Mucosa of descending colon (tissue), 3 donors: ENCODE measurements around the gene QPCTL. TPM values are rescaled to one million over a fixed set of nuclear protein-coding genes. Genes with fewer than 3 reads are reported as not detected.
A peak's percentile ranks its signal among the peaks of the same experiment; 100 is the strongest.

Source experiments
- ATAC-seq: fragments of 200-7000 bp; cut with Tn5 transposase; one replicate; pipeline ENCODE4 v1.9.1; 2020; ENCODE audit warnings: mild to moderate bottlenecking, moderate library complexity
- DNase-seq, 3 donors: peaks; one replicate each; pipeline ENCODE4 v3.0.0-alpha.2; 2020
- H3K36me3 ChIP-seq: fragments of 200-600 bp; one replicate; pipeline ENCODE4 v1.8.0; 2021; ENCODE audit warnings: low read depth, mild to moderate bottlenecking
- H3K4me1 ChIP-seq: fragments of 200-600 bp; one replicate; pipeline ENCODE4 v1.8.0; 2021; ENCODE audit warnings: low read depth, mild to moderate bottlenecking
- H3K4me3 ChIP-seq: fragments of 200-600 bp; one replicate; pipeline ENCODE4 v1.8.0; 2021; ENCODE audit warnings: mild to moderate bottlenecking
- H3K9me3 ChIP-seq: fragments of 200-600 bp; one replicate; pipeline ENCODE4 v1.8.0; 2021; ENCODE audit warnings: mild to moderate bottlenecking
- intact Hi-C, 2 donors: fragments of 100-400 bp; cut with DNase I in 1 of 2; cut with micrococcal nuclease in 1 of 2; formaldehyde crosslinking; loops; one replicate each; pipeline versions ENCODE4 v1.11.0 to v1.11.1; 2022; cut with DNase I, micrococcal nuclease
- total RNA-seq, 3 donors: library from RNA; stranded (reverse); fragmentation: NEBNext Ultra II Directional in 2 of 3; extraction: Animal tissue kit (Norgen Biotek cat#: 25700) in 2 of 3; gene quantifications; one replicate each; pipeline versions ENCODE4 v1.2.1 to v1.2.4, GENCODE V29; 2021 to 2023
- TF ChIP-seq, protein P1 (sequence below): fragments of 200-600 bp; IDR thresholded peaks from one replicate; pipeline ENCODE4 v1.8.0; 2022; ENCODE audit warnings: antibody characterized with exemption, mild to moderate bottlenecking
- donor health status: DM: no; HTN: no; CAD: no; lungs with moderate emphysema.
- donor health status: DM: no; HTN: no; CAD: no.
- donor health status: DM: no; HTN: yes; CAD: no.

Gene QPCTL
- total RNA-seq, 3 donors from 2014 or later = 8.2 to 8.9 (median 8.3) TPM

DNA sequence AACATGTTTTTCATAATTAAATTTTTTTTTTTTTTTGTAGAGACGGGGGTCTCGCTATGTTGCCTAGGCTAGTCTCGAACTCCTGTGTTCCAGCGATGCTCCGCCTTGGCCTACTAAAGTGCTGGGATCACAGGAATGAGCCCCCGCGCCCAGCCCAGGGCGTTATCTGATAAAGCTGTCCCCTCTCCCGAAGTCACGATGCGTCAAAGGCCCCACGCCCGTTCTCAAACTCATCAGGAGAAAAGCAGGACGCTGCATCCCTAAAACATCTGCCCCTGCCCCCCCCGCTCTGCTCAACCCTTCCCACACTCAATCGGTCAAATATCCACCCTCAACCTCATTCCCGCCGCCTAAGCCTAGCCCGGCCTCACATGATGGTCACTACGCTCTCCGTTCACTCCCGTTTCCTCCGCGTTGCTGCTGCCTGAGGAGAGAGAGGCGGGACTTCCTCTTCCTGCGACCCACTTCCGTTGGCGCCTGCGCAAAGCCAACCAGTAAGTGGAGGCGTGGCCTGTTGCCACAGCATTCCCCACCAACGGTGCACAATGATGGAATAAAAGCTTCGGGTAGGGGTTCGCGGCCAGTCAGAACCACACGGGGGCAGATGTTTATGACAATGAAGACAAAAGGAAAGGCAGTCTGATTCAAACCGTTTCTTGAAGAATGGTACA is 815 bp upstream of the QPCTL start, which contains the start of gene SNRPD2:
Gene SNRPD2, minus strand, starts transcription at position 438 of the 671 bp plus-strand sequence. Its CDS starts 65 bp downstream, at position 373.
- intact Hi-C loops = no loop called here
- Histone ChIP-seq H3K4me1 (peaks cover 16% of the 10 kb centered on the region), H3K4me3 (peak within 1 kb of the TSS; percentile 54), H3K9me3 (no peaks in the 10 kb centered on the region), H3K36me3 (peaks cover 5% of the 10 kb centered on the region)
- DNase-seq = peak; percentile 95
- TF ChIP-seq, protein P1, sequence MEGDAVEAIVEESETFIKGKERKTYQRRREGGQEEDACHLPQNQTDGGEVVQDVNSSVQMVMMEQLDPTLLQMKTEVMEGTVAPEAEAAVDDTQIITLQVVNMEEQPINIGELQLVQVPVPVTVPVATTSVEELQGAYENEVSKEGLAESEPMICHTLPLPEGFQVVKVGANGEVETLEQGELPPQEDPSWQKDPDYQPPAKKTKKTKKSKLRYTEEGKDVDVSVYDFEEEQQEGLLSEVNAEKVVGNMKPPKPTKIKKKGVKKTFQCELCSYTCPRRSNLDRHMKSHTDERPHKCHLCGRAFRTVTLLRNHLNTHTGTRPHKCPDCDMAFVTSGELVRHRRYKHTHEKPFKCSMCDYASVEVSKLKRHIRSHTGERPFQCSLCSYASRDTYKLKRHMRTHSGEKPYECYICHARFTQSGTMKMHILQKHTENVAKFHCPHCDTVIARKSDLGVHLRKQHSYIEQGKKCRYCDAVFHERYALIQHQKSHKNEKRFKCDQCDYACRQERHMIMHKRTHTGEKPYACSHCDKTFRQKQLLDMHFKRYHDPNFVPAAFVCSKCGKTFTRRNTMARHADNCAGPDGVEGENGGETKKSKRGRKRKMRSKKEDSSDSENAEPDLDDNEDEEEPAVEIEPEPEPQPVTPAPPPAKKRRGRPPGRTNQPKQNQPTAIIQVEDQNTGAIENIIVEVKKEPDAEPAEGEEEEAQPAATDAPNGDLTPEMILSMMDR = peak; percentile 5
- peak; percentile 84 for ATAC-seq

DNA sequence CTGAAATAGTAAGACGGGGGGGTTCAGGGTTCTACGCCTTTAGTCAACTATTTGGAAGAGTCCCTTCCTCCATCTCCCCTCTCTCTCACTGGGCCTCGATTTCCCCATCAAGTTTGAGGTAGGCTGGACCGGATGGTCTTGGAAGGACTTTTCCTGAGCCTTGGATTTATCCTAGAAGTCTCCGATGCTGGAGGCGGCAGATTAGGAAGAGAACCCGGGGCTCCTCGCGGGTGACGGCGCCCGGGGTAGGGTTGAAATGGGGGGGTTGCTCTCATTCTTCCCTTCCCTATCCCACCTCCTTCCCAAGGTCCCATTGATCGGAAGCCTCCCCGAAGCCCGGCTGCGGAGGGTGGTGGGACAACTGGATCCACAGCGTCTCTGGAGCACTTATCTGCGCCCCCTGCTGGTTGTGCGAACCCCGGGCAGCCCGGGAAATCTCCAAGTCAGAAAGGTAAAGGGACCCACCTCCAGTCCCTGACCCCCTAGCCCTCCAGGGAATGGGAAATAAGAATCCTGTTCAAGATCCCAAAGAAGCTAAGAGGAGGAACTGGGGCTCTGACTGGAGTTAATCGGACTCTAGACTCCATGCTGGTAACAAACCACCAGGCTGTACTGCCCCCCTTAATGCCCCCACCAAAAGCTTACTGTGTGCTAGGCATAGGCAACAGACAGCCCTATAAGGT is 781 bp downstream of the QPCTL start:
- ATAC-seq = peak; percentile 36
- peak; percentile 84 to 92 (median 87) for DNase-seq
- intact Hi-C loops = no loop called here

DNA sequence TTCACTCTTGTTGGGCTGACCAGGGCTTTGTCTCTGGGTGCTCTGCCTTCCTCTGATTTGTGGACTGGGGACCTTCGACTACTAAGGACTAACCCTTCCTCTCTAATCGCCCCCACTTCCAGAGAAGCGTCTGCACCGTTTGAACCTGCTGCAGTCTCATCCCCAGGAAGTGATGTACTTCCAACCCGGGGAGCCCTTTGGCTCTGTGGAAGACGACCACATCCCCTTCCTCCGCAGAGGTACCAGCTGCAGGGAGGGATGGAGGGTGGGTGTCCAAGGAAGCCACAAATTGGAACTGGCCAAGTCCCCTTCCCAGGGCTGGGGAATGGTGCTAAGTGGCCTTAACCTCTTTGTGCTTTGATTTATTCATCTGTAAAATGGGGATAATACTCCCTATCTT is 9.2 kb downstream of the QPCTL start:
- TF ChIP-seq, protein P1 = no peak
- no peaks in the 10 kb centered on the region for H3K36me3 ChIP-seq
- intact Hi-C loops = no loop called here
- no peak overlapping the region for H3K4me3 ChIP-seq
- no peaks in the 10 kb centered on the region for H3K4me1 ChIP-seq
- ATAC-seq = no peak
- DNase-seq = no peak
- no peaks in the 10 kb centered on the region for H3K9me3 ChIP-seq

More for the DNA sequence above, 781 bp downstream of the QPCTL start:
- Histone ChIP-seq H3K4me3 (peak overlapping the region; percentile 54), H3K4me1 (peaks cover 16% of the 10 kb centered on the region), H3K36me3 (peaks cover 5% of the 10 kb centered on the region), H3K9me3 (no peaks in the 10 kb centered on the region)
- TF ChIP-seq, protein P1 = peak; percentile 75

DNA sequence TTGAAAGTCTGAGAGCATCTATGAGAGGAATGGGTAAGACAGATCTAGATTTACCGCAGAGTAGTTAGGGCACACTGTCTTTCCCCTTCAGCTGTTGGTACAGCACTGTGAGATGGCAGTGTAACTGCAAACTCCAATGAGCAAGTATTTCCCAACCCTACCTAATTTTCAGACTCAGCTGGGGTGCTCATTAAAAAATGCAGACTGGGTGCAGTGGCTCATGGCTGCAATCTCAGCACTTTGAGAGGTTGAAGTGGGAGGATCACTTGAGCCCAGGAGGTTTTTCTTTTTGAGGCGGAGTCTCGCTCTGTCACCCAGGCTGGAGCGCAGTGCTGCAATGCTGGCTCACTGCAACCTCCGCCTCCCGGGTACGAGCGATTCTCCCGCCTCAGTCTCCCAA is 12.6 kb downstream of the QPCTL start:
- TF ChIP-seq, protein P1 = no peak
- ATAC-seq (no peak), DNase-seq (no peak)
- Histone ChIP-seq H3K9me3 (no peaks in the 10 kb centered on the region), H3K4me3 (no peak overlapping the region), H3K4me1 (no peaks in the 10 kb centered on the region), H3K36me3 (no peaks in the 10 kb centered on the region)
- intact Hi-C loops = no loop called here

DNA sequence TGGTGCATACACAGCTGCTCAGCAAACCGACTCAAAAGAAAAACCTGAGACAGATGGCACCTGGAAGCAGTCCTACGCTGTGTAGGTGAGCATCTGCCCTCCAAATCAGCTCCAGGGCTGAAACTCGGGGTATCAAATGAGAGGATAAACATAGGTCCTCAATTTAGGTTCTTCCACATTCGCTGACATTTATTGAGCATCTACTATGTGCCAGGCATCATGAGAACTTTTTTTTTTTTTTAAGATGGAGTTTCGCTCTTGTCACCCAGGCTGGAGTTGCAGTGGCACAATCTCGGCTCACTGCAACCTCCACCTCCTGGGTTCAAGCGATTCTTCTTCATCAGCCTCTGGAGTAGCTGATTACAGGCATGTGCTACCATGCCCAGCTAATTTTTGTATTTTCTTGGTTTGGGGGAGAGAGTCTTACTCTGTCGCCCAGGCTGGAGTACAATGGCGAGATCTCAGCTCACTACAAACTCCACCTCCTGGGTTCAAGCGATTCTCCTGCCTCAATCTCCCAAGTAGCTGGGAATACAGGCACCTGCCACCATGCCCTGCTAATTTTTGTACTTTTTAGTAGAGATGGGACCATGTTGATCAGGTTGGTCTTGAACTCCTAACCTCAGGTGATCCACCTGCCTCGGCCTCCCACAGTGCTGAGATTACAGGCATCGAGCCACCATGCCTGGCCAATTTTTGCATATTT is 13.4 kb downstream of the QPCTL start:
- TF ChIP-seq, protein P1 = no peak

More for the DNA sequence above, 13.4 kb downstream of the QPCTL start:
- DNase-seq (no peak), ATAC-seq (no peak)
- no peaks in the 10 kb centered on the region for H3K4me1 ChIP-seq
- intact Hi-C loops = no loop called here
- H3K36me3 ChIP-seq = no peaks in the 10 kb centered on the region
- no peaks in the 10 kb centered on the region for H3K9me3 ChIP-seq
- H3K4me3 ChIP-seq = no peak overlapping the region
